Measurements from ENCODE around the gene NIF3L1. TPM values are rescaled to one million over a fixed set of nuclear protein-coding genes. Genes with fewer than 3 reads are reported as not detected.

NIF3L1 gene
- total and polyA plus RNA-seq, 9 of the 15 experiments (the other 6 are each of a cell fraction or from before 2014, with no cell fraction given): 26.7 to 89.5 (median 45.6) TPM

GRCh38 chr2:200862532-200863000 is 26.6 kb upstream of the NIF3L1 start (continued):
- TF ChIP-seq CHD7 (IDR thresholded peaks at IDR 0.05; ENCODE audit: low read depth, low read length) (no peak), ZNF444 (CRISPR knock-in tag; IDR thresholded peaks at IDR 0.05) (no peak), ZNF639 (CRISPR knock-in tag; conservative IDR thresholded peaks at IDR 0.05 in 1 of 2, IDR thresholded peaks at IDR 0.05 in 1 of 2) (no peak), TCFL5 (CRISPR knock-in tag; conservative IDR thresholded peaks at IDR 0.05) (no peak), ERF (CRISPR knock-in tag; IDR thresholded peaks at IDR 0.05) (no peak), ZNF347 (CRISPR knock-in tag; IDR thresholded peaks at IDR 0.05; ENCODE audit: low read depth) (no peak), PHF20 (IDR thresholded peaks at IDR 0.05; ENCODE audit: partially characterized antibody) (no peak), XRCC3 (IDR thresholded peaks at IDR 0.05) (no peak), RBM34 (IDR thresholded peaks at IDR 0.05; ENCODE audit: borderline replicate concordance, insufficient read depth, low read length) (no peak)
- TF ChIP-seq, protein P1, sequence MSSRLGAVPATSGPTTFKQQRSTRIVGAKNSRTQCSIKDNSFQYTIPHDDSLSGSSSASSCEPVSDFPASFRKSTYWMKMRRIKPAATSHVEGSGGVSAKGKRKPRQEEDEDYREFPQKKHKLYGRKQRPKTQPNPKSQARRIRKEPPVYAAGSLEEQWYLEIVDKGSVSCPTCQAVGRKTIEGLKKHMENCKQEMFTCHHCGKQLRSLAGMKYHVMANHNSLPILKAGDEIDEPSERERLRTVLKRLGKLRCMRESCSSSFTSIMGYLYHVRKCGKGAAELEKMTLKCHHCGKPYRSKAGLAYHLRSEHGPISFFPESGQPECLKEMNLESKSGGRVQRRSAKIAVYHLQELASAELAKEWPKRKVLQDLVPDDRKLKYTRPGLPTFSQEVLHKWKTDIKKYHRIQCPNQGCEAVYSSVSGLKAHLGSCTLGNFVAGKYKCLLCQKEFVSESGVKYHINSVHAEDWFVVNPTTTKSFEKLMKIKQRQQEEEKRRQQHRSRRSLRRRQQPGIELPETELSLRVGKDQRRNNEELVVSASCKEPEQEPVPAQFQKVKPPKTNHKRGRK (tag; IDR thresholded peaks at IDR 0.05): no peak
- TF ChIP-seq, protein P2, sequence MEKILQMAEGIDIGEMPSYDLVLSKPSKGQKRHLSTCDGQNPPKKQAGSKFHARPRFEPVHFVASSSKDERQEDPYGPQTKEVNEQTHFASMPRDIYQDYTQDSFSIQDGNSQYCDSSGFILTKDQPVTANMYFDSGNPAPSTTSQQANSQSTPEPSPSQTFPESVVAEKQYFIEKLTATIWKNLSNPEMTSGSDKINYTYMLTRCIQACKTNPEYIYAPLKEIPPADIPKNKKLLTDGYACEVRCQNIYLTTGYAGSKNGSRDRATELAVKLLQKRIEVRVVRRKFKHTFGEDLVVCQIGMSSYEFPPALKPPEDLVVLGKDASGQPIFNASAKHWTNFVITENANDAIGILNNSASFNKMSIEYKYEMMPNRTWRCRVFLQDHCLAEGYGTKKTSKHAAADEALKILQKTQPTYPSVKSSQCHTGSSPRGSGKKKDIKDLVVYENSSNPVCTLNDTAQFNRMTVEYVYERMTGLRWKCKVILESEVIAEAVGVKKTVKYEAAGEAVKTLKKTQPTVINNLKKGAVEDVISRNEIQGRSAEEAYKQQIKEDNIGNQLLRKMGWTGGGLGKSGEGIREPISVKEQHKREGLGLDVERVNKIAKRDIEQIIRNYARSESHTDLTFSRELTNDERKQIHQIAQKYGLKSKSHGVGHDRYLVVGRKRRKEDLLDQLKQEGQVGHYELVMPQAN (IDR thresholded peaks at IDR 0.05; ENCODE audit: borderline replicate concordance): peak; percentile 61; the same call in 1 of the 2 replicates

Data from K562 (cell line).